A549 (cell line): Measurements from ENCODE around the gene CAMK1.

Source experiments
- CBX2 ChIP-seq: fragments of 200-600 bp; sonication (generic); IDR thresholded peaks from 2 replicates; pipeline ENCODE4 v1.6.1; 2016; ENCODE audit warnings: low read depth, mild to moderate bottlenecking, borderline replicate concordance
- ELK1 ChIP-seq: fragments of 150-350 bp; IDR thresholded peaks from 2 replicates; pipeline ENCODE4 v1.6.1; 2014; ENCODE audit warnings: low read depth, mild to moderate bottlenecking, low read length
- HDAC2 ChIP-seq: fragments of 200-600 bp; sonication (generic); IDR thresholded peaks from 2 replicates; pipeline ENCODE4 v1.6.1; 2016
- NFE2L2 ChIP-seq: fragments of 150-350 bp; conservative IDR thresholded peaks from 2 replicates; pipeline ENCODE4 v1.6.1; 2014; ENCODE audit warnings: low read length
- POLR2A ChIP-seq: IDR thresholded peaks from 2 replicates; pipeline ENCODE4 v1.6.1; 2012; ENCODE audit warnings: mild to moderate bottlenecking, low read length
- POLR2AphosphoS2 ChIP-seq: conservative IDR thresholded peaks from 2 replicates; pipeline ENCODE4 v1.6.1; 2012; ENCODE audit warnings: low read length, improper control_type of control experiment, inconsistent platforms
- REST ChIP-seq: fragments of 200-600 bp; sonication (generic); IDR thresholded peaks from 2 replicates; pipeline ENCODE4 v1.6.1; 2016; ENCODE audit warnings: antibody characterized with exemption, mild to moderate bottlenecking, moderate library complexity
- RFX5 ChIP-seq: fragments of 450-650 bp; IDR thresholded peaks from 2 replicates; pipeline ENCODE4 v1.7.1; 2014; ENCODE audit warnings: antibody characterized with exemption, mild to moderate bottlenecking, moderate library complexity
- SMC3 ChIP-seq: fragments of >200 bp; sonication (Bioruptor Twin); formaldehyde crosslinking; IDR thresholded peaks from 3 replicates; pipeline ENCODE4 v1.6.1; 2018; ENCODE audit warnings: inconsistent platforms
- TF ChIP-seq, protein P1 (sequence below): IDR thresholded peaks from 2 replicates; pipeline ENCODE4 v1.6.1; 2012
- TF ChIP-seq, protein P2 (sequence below): fragments of >200 bp; sonication (Bioruptor Twin); formaldehyde crosslinking; IDR thresholded peaks from 3 replicates; pipeline ENCODE4 v1.5.1; 2016
- TF ChIP-seq, protein P3 (sequence below): fragments of 250-450 bp; sonication (Bioruptor Pico); IDR thresholded peaks from 2 replicates; pipeline ENCODE4 v1.5.0; 2021; ENCODE audit warnings: mild to moderate bottlenecking, moderate library complexity, borderline replicate concordance

DNA sequence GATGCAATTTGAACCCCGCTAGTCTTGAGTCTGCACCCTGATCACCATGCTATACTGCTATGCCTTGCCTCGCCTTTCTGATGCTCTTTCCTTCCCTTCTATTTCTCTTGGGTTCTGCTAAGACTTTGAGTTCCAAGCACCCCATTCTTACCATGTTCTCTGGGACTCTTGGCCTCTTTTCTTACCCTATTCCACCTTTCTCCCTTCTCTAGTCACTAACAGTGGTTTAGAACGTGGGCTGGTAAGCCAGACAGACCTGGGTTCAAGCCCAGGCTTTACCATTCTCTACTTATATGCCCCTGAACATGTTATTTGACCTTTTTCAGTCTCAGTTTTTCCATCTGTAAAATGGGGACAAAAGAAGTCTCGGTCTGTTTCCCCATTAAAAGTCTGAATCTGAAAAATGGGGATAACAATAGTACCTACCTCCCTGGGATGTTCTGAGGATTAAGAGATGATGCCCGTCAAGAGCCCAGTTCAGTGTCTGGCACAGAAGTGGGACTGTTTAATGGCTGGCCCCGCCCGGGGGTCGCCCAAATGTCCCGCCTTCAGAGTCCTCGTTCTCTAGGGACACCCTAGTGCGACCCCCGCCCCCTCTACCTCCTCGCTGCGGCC lies 22.1 kb upstream of the CAMK1 start:
- TF ChIP-seq SMC3 (no peak), REST (no peak), RFX5 (no peak), POLR2A (no peak; the same call in 1 of the 2 replicates), HDAC2 (peak; percentile 78; the same call in 1 of the 2 replicates), CBX2 (no peak), NFE2L2 (no peak), POLR2AphosphoS2 (no peak), ELK1 (no peak)
- TF ChIP-seq, protein P1, sequence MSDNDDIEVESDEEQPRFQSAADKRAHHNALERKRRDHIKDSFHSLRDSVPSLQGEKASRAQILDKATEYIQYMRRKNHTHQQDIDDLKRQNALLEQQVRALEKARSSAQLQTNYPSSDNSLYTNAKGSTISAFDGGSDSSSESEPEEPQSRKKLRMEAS = no peak
- TF ChIP-seq, protein P2, sequence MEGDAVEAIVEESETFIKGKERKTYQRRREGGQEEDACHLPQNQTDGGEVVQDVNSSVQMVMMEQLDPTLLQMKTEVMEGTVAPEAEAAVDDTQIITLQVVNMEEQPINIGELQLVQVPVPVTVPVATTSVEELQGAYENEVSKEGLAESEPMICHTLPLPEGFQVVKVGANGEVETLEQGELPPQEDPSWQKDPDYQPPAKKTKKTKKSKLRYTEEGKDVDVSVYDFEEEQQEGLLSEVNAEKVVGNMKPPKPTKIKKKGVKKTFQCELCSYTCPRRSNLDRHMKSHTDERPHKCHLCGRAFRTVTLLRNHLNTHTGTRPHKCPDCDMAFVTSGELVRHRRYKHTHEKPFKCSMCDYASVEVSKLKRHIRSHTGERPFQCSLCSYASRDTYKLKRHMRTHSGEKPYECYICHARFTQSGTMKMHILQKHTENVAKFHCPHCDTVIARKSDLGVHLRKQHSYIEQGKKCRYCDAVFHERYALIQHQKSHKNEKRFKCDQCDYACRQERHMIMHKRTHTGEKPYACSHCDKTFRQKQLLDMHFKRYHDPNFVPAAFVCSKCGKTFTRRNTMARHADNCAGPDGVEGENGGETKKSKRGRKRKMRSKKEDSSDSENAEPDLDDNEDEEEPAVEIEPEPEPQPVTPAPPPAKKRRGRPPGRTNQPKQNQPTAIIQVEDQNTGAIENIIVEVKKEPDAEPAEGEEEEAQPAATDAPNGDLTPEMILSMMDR = no peak
- TF ChIP-seq, protein P3, sequence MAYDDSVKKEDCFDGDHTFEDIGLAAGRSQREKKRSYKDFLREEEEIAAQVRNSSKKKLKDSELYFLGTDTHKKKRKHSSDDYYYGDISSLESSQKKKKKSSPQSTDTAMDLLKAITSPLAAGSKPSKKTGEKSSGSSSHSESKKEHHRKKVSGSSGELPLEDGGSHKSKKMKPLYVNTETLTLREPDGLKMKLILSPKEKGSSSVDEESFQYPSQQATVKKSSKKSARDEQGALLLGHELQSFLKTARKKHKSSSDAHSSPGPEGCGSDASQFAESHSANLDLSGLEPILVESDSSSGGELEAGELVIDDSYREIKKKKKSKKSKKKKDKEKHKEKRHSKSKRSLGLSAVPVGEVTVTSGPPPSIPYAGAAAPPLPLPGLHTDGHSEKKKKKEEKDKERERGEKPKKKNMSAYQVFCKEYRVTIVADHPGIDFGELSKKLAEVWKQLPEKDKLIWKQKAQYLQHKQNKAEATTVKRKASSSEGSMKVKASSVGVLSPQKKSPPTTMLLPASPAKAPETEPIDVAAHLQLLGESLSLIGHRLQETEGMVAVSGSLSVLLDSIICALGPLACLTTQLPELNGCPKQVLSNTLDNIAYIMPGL (CRISPR knock-in tag) = no peak
